HEK293T (cell line): ENCODE measurements around the gene PIH1D1.

Experiments used
- BHLHE40 ChIP-seq: fragments of 450-650 bp; IDR thresholded peaks from 2 replicates; pipeline ENCODE4 v1.6.1; 2016; ENCODE audit warnings: mild to moderate bottlenecking, moderate library complexity, borderline replicate concordance
- ELF4 ChIP-seq: fragments of 450-650 bp; IDR thresholded peaks from 2 replicates; pipeline ENCODE4 v1.6.1; 2017; ENCODE audit warnings: antibody characterized with exemption
- FOXA1 ChIP-seq: fragments of 450-650 bp; IDR thresholded peaks from 2 replicates; pipeline ENCODE4 v1.6.1; 2016; ENCODE audit warnings: mild to moderate bottlenecking
- FOXM1 ChIP-seq: fragments of 450-650 bp; IDR thresholded peaks from 2 replicates; pipeline ENCODE4 v1.6.1; 2017; ENCODE audit warnings: mild to moderate bottlenecking, borderline replicate concordance
- NFRKB ChIP-seq: fragments of 450-650 bp; IDR thresholded peaks from 2 replicates; pipeline ENCODE4 v1.6.1; 2016; ENCODE audit warnings: mild to moderate bottlenecking, moderate library complexity
- PKNOX1 ChIP-seq: fragments of 450-650 bp; IDR thresholded peaks from 2 replicates; pipeline ENCODE4 v1.6.1; 2016
- SP1 ChIP-seq: fragments of 450-650 bp; IDR thresholded peaks from 2 replicates; pipeline ENCODE4 v1.6.1; 2017
- TARDBP ChIP-seq: fragments of 450-650 bp; IDR thresholded peaks from 2 replicates; pipeline ENCODE4 v1.6.1; 2016
- ZNF384 ChIP-seq: fragments of 450-650 bp; IDR thresholded peaks from 2 replicates; pipeline ENCODE4 v1.6.1; 2016

DNA sequence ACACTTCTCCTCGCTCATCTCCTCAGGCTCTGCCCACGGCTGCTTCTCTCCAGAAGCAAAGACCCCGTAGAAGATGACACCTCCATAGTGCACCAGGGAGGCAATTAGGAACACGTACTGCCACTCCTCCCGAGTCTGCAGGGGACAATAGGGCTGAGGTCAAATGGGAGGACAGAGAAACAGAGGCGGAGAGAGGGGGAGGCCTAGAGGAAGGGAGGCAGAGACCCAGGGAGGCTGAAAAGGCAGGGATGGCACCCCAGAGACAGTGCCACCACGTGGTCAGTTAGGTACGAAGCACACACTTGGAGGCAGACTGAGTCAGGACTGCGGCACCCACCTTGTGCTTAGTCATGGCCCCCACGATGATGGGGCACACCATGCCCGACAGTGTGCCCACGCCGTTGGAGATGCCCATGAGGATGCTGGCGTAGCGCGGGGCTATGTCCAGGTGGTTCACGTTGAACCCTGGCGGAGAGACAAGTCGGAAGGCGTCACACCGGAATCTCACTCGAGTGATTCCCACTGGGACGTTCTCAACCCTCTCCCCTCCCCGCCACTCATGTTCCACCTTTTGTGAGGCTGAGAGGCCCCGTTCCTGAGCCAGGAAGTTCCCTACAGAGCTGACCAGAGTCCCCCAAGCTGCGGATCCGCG, 20.8 kb downstream of the PIH1D1 start:
- TF ChIP-seq TARDBP (no peak), BHLHE40 (no peak), SP1 (no peak), FOXM1 (no peak), ELF4 (no peak), PKNOX1 (no peak), ZNF384 (no peak), FOXA1 (no peak), NFRKB (no peak)
